ENCODE data around the gene SLC45A3. TPM values are rescaled to one million over a fixed set of nuclear protein-coding genes. Genes with fewer than 3 reads are reported as not detected.

The SLC45A3 gene
- polyA plus RNA-seq, 1 donor (not counting 4 experiments of a cell fraction or from before 2014, with no cell fraction given) = 2.5 TPM

DNA sequence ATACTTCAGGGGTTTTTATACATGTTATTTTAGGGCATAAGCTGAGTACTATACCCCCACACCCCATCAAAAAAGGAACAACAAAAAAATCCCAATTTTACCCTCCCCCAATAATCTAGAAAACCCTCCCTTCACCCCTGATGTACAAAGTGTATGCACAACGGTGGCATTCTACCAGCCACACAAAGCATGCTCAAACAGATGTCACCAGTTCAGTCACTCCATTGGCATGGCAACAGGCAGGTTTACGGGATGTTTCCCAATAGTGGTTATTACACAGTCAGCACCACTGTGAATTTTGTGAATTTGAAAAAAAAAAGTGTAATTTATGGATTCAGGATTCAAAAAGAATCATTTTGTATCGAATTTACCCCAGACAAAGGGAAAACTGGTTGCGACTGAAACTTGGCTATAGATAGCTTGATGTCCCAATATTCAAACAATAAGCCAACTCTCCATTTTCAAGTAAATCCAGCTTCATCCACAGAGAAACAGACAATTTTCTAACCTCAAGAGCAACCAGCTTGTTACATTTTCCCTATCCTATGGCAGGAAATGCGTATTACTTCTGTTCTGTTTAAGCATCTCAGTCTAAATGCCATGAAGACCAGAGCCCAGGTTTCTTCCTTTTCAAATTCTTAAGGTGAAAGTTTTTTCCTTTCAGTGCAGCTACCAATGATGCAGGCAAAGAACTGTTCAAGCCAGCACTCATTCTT lies 34.0 kb upstream of the SLC45A3 start:
- TF ChIP-seq EZH2 (IDR thresholded peaks at IDR 0.05; ENCODE audit: low read length) (no peak), CTCF (optimal IDR thresholded peaks at IDR 0.05 in 1 of 3, IDR thresholded peaks at IDR 0.05 in 1 of 3, conservative IDR thresholded peaks at IDR 0.05 in 1 of 3; ENCODE audit: extremely low read depth in 1 of 3, insufficient read depth in 2 of 3, low read length in 3 of 3) (no peak)
- Histone ChIP-seq H3K4me2 (ENCODE audit: control insufficient read depth, extremely low read depth, insufficient read depth, low read depth, low read length) (no peak overlapping the region), H2AFZ (ENCODE audit: control insufficient read depth, low read length) (no peak overlapping the region), H4K20me1 (ENCODE audit: control insufficient read depth, extremely low read depth, insufficient read depth, low read length) (no peaks in the 10 kb centered on the region), H3K4me1 (ENCODE audit: control insufficient read depth, extremely low read depth, insufficient read depth, low read length) (no peaks in the 10 kb centered on the region), H3K4me3 (ENCODE audit: control insufficient read depth in 2 of 3, extremely low read depth in 1 of 3, insufficient read depth in 2 of 3, low read depth in 1 of 3, low read length in 3 of 3) (no peak overlapping the region), H3K27ac (ENCODE audit: control insufficient read depth, insufficient read depth, low read length) (no peak overlapping the region), H3K27me3 (ENCODE audit: control insufficient read depth, extremely low read depth, insufficient read depth, low read length) (no peaks in the 10 kb centered on the region), H3K9me1 (ENCODE audit: control insufficient read depth, extremely low read depth, insufficient read depth, low read length) (no peaks in the 10 kb centered on the region), H3K9me3 (ENCODE audit: control insufficient read depth, low read depth, low read length) (no peaks in the 10 kb centered on the region), H3K79me2 (ENCODE audit: control insufficient read depth, insufficient read depth, low read length) (no peaks in the 10 kb centered on the region), H3K36me3 (ENCODE audit: control insufficient read depth in 2 of 2, extremely low read depth in 1 of 2, insufficient read depth in 2 of 2, low read length in 2 of 2) (peaks cover 22 to 27% of the 10 kb centered on the region in 2 experiments), H3K9ac (ENCODE audit: control insufficient read depth, extremely low read depth, insufficient read depth, low read length) (no peak overlapping the region)
- DNase-seq (ENCODE audit: low read depth, low spot score) (no peak), FAIRE-seq (no peak)
- dilution Hi-C loops (cut with MboI; ENCODE audit: extremely low pct_ligation_motif_present, low sequenced_read_pairs) = no loop called here

DNA sequence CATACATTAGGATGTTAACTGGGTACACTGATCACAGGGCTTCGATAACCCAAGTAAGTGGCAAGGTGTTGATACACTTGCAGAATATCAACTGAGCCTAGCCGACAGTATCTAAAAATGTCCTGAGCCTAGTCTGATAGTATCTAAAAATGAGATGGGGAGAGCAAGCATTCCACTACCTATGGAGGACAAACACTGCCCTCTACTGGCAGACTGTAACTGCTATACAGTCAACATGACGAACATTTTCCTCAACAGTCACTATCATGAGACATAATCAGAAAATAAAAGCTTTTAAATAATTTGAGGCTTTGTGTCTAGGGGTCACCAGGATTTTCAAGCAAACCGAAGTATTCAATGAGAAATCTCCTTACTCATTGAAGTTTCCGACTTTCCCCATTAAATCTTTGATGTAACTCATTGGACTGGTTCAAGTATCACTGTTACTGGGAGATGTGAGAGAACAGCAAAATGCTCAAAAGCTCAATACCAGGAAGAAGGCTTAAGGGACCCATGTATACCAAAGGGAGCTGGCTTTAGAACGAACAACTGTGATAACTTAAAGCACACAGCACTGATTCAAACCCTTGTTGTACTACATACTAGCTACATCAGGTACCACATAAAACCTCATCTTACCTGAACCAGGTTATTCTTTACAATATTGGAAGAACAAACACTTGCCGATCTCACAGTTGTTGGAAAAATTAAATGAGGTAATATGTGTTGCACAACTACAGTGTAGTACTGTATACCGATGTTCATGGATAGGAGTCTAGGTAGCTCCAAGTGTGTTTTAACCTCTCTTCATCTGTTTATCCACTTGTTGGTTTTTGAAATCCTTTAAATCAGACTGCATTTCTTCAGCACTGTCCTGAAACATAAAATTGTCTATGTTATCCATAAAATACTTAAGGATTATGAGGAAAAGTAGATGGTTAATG lies 31.1 kb upstream of the SLC45A3 start:
- H3K9ac ChIP-seq (ENCODE audit: control insufficient read depth, extremely low read depth, insufficient read depth, low read length) = no peak overlapping the region
- no peaks in the 10 kb centered on the region for H3K79me2 ChIP-seq (ENCODE audit: control insufficient read depth, insufficient read depth, low read length)
- no peak overlapping the region for H3K4me3 ChIP-seq (ENCODE audit: control insufficient read depth in 2 of 3, extremely low read depth in 1 of 3, insufficient read depth in 2 of 3, low read depth in 1 of 3, low read length in 3 of 3)
- H2AFZ ChIP-seq (ENCODE audit: control insufficient read depth, low read length) = no peak overlapping the region
- no peaks in the 10 kb centered on the region for H3K27me3 ChIP-seq (ENCODE audit: control insufficient read depth, extremely low read depth, insufficient read depth, low read length)
- dilution Hi-C loops (cut with MboI; ENCODE audit: extremely low pct_ligation_motif_present, low sequenced_read_pairs) = no loop called here
- DNase-seq (ENCODE audit: low read depth, low spot score) (peak; percentile 7), FAIRE-seq (no peak)
- H3K36me3 ChIP-seq (ENCODE audit: control insufficient read depth in 2 of 2, extremely low read depth in 1 of 2, insufficient read depth in 2 of 2, low read length in 2 of 2) = peaks cover 12 to 29% of the 10 kb centered on the region in 2 experiments
- H3K27ac ChIP-seq (ENCODE audit: control insufficient read depth, insufficient read depth, low read length) = no peak overlapping the region
- no peaks in the 10 kb centered on the region for H3K9me3 ChIP-seq (ENCODE audit: control insufficient read depth, low read depth, low read length)
- H3K9me1 ChIP-seq (ENCODE audit: control insufficient read depth, extremely low read depth, insufficient read depth, low read length) = no peaks in the 10 kb centered on the region
- H3K4me2 ChIP-seq (ENCODE audit: control insufficient read depth, extremely low read depth, insufficient read depth, low read depth, low read length) = no peak overlapping the region
- TF ChIP-seq EZH2 (IDR thresholded peaks at IDR 0.05; ENCODE audit: low read length) = no peak
- TF ChIP-seq CTCF (optimal IDR thresholded peaks at IDR 0.05 in 1 of 3, IDR thresholded peaks at IDR 0.05 in 1 of 3, conservative IDR thresholded peaks at IDR 0.05 in 1 of 3; ENCODE audit: extremely low read depth in 1 of 3, insufficient read depth in 2 of 3, low read length in 3 of 3) = peak; percentile 78 to 87 (median 81)
- no peaks in the 10 kb centered on the region for H3K4me1 ChIP-seq (ENCODE audit: control insufficient read depth, extremely low read depth, insufficient read depth, low read length)
- H4K20me1 ChIP-seq (ENCODE audit: control insufficient read depth, extremely low read depth, insufficient read depth, low read length) = no peaks in the 10 kb centered on the region

Measured in keratinocyte (primary cell).